Kidney (tissue), 14 donors: ENCODE data around the gene SNX9. TPM values are rescaled to one million over a fixed set of nuclear protein-coding genes. Genes with fewer than 3 reads are reported as not detected.

Experiments
- DNase-seq, 5 donors: peaks; one replicate each; pipeline ENCODE4 v3.0.0-alpha.2; 2013 to 2020
- FAIRE-seq: peaks from 2 replicates; lab custom pipeline; 2012; peaks lifted over from hg19 to GRCh38; lab: Jason Lieb, UNC
- H3K27ac ChIP-seq, 2 donors: one replicate each; pipeline ENCODE4 v1.7.0; 2013; ENCODE audit warnings: low read depth in 2 of 2, low read length in 2 of 2, inconsistent platforms in 1 of 2
- H3K27me3 ChIP-seq: one replicate; pipeline ENCODE4 v1.7.1; 2013; ENCODE audit warnings: low read length, inconsistent platforms; ENCODE audit not compliant: control insufficient read depth, insufficient read depth
- H3K36me3 ChIP-seq, 3 donors: one replicate each; pipeline versions ENCODE4 v1.7.0 to v1.7.1; 2013; ENCODE audit warnings: low read length in 3 of 3, control low read depth in 1 of 3, inconsistent platforms in 1 of 3; ENCODE audit not compliant: insufficient read depth in 3 of 3, control insufficient read depth in 2 of 3
- H3K4me1 ChIP-seq, 3 donors: one replicate each; pipeline versions ENCODE4 v1.7.0 to v1.7.1; 2013; ENCODE audit warnings: low read length in 3 of 3, inconsistent platforms in 1 of 3, low read depth in 1 of 3; ENCODE audit not compliant: control insufficient read depth in 2 of 3, insufficient read depth in 2 of 3
- H3K4me3 ChIP-seq, 3 donors: one replicate each; pipeline versions ENCODE4 v1.7.0 to v1.8.1; 2013; ENCODE audit warnings: low read length in 3 of 3, control low read depth in 1 of 3, inconsistent platforms in 1 of 3
- H3K9ac ChIP-seq, 3 donors: one replicate each; pipeline versions ENCODE4 v1.7.0 to v1.7.1; 2013; ENCODE audit warnings: low read length in 3 of 3, control low read depth in 1 of 3, inconsistent platforms in 1 of 3
- H3K9me3 ChIP-seq, 3 donors: one replicate each; pipeline versions ENCODE4 v1.7.0 to v1.7.1; 2013; ENCODE audit warnings: low read length in 3 of 3, control low read depth in 1 of 3, inconsistent platforms in 1 of 3; ENCODE audit not compliant: control insufficient read depth in 2 of 3, insufficient read depth in 1 of 3
- intact Hi-C: fragments of 100-400 bp; cut with DNase I; formaldehyde crosslinking; loops from one replicate; pipeline ENCODE4 v1.11.1; 2022
- polyA plus RNA-seq: library from polyadenylated mRNA; stranded (reverse); fragments of 350-450 nt; fragmentation: Illumina TruSeq; extraction: RNeasy Lipid Tissue Mini Kit (QIAGEN cat#74804); gene quantifications from one replicate; pipeline ENCODE4 v1.2.3, GENCODE V29; 2014; ENCODE audit warnings: low read depth, low replicate concordance; ENCODE audit not compliant: insufficient read depth
- total RNA-seq: library from RNA; stranded (reverse); fragmentation: NEBNext Ultra II Directional; extraction: Animal tissue kit (Norgen Biotek cat#: 25700); gene quantifications from one replicate; pipeline ENCODE4 v1.2.1, GENCODE V29; 2021
- TF ChIP-seq, protein P1 (sequence below): IDR thresholded peaks from 3 replicates; pipeline ENCODE4 v1.5.1; 2012; ENCODE audit warnings: mild to moderate bottlenecking, moderate library complexity, borderline replicate concordance; ENCODE audit not compliant: insufficient read depth; ENCODE audit errors: extremely low read depth
- donor health status: control.
- donor health status: control.
- donor health status: control.
- donor health status: control.
- donor health status: control.
- donor health status: DM: yes; HTN: yes; CAD: no.
- donor health status: Normal renal cell carcinoma (clear cell type).

Gene SNX9
- total and polyA plus RNA-seq, 2 donors from 2014 or later = 25.2 to 49.3 TPM

DNA sequence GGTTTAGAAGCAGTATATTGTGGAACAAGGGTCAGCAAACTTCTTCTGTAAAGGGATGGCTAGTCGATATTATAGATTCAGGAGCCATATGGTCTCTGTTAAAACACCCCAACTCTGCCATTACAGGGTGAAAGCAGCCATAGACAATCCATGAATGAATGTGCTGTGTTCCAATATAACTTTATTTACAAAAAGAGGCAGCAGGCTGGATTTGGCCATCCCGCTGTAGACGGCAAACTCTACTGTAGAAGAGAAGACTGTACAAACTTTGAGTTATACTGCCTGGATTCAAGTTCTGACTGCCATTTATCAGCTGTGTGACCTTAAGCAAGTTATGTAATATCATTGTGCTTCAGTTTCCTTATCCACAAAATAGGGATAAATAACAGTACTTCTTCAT is 33.7 kb upstream of the SNX9 start:
- Histone ChIP-seq H3K9ac (no peak overlapping the region), H3K36me3 (no peaks in the 10 kb centered on the region), H3K4me3 (no peak overlapping the region), H3K9me3 (no peaks in the 10 kb centered on the region), H3K27ac (no peak overlapping the region), H3K27me3 (no peaks in the 10 kb centered on the region), H3K4me1 (peaks cover 0 to 3% (median 0%) of the 10 kb centered on the region in 3 donors)
- intact Hi-C loops = no loop called here
- no peak for DNase-seq
- TF ChIP-seq, protein P1, sequence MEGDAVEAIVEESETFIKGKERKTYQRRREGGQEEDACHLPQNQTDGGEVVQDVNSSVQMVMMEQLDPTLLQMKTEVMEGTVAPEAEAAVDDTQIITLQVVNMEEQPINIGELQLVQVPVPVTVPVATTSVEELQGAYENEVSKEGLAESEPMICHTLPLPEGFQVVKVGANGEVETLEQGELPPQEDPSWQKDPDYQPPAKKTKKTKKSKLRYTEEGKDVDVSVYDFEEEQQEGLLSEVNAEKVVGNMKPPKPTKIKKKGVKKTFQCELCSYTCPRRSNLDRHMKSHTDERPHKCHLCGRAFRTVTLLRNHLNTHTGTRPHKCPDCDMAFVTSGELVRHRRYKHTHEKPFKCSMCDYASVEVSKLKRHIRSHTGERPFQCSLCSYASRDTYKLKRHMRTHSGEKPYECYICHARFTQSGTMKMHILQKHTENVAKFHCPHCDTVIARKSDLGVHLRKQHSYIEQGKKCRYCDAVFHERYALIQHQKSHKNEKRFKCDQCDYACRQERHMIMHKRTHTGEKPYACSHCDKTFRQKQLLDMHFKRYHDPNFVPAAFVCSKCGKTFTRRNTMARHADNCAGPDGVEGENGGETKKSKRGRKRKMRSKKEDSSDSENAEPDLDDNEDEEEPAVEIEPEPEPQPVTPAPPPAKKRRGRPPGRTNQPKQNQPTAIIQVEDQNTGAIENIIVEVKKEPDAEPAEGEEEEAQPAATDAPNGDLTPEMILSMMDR = no peak
- FAIRE-seq = no peak

DNA sequence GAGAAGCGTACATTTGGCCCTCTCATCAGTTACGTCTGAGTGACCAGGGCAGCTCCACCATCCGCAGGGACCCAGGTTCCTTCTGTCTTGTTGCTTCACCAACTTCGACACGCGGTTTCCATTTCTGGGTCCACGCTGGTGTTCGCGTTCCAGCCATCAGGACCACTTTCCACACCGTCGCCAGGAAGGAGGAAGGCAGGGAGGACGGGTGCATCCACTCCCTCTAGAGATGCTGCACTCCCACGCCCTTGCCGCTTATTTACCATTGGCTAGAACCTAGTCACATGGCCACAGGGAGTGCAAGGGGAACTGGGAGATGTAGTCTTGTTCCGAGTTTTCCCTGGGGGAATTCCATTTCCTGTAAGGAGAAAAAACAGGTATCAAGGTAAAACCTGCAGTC is 33.2 kb upstream of the SNX9 start:
- H3K4me1 ChIP-seq = peaks cover 0 to 3% (median 0%) of the 10 kb centered on the region in 3 donors
- H3K9ac ChIP-seq = no peak overlapping the region
- no peaks in the 10 kb centered on the region for H3K9me3 ChIP-seq
- DNase-seq (no peak), FAIRE-seq (no peak)
- intact Hi-C loops = no loop called here
- H3K36me3 ChIP-seq = no peaks in the 10 kb centered on the region
- H3K27me3 ChIP-seq = no peaks in the 10 kb centered on the region
- no peak overlapping the region for H3K27ac ChIP-seq
- H3K4me3 ChIP-seq = no peak overlapping the region
- TF ChIP-seq, protein P1 = no peak

DNA sequence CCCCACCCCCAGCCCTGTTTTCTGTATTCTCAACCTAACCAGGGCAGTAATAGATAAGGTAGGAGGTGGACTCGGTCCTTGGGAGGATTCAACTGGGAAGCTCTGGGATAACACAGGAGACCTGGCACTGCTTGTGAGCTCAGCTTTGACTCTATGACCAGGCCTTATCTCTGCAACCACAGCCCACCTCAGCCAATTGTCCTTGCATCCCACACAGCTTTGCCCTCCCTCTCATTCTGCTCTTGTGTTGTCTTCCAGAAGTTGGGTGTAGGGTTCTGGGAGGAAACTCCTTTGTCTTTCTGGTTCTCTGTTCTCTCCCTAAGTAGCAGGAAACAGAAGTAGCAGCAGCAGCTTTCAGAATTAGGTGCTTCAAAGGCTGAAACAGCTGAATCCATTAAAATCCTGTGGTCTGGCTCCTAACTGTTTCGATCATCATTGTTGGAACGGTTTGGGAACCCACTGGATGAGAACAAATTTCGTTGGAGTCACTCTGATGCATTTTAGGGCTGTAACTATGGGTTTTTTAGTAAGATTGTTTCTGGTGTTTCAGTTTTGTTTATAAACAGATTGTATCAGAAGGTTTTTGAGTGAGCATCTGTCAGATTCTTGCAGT is 32.4 kb upstream of the SNX9 start:
- no peak overlapping the region for H3K9ac ChIP-seq
- no peak overlapping the region for H3K4me3 ChIP-seq
- TF ChIP-seq, protein P1 = no peak
- no peaks in the 10 kb centered on the region for H3K9me3 ChIP-seq
- intact Hi-C loops = no loop called here
- FAIRE-seq (no peak), DNase-seq (no peak)
- H3K4me1 ChIP-seq = peaks cover 0 to 3% (median 0%) of the 10 kb centered on the region in 3 donors
- no peaks in the 10 kb centered on the region for H3K36me3 ChIP-seq
- H3K27me3 ChIP-seq = no peaks in the 10 kb centered on the region
- H3K27ac ChIP-seq = no peak overlapping the region

DNA sequence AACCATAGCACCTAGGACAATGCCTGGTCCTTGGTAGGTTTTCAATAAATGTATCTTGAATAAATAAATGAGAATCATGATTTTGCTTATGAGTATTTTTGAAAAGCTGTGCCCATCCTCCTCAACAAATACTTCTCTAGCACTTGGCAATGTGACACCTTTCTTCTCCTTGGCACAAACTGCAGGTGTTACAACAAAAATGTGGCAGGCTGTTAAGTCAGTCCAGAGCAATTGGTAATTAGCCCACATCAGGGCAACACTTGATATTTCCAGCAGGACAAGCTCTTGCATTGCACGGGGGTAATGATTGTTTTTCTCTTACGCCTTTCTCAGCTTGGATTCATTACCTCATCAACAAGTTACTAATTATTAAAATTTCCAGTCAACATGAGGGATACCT is 31.6 kb upstream of the SNX9 start:
- Histone ChIP-seq H3K4me1 (peaks cover 0 to 3% (median 0%) of the 10 kb centered on the region in 3 donors), H3K9ac (no peak overlapping the region), H3K4me3 (no peak overlapping the region), H3K9me3 (no peaks in the 10 kb centered on the region), H3K36me3 (no peaks in the 10 kb centered on the region), H3K27me3 (no peaks in the 10 kb centered on the region), H3K27ac (no peak overlapping the region)
- TF ChIP-seq, protein P1 = no peak
- DNase-seq (peak in 1 of 5 donors; percentile 32), FAIRE-seq (no peak)
- intact Hi-C loops = no loop called here
